Panc1 (cell line): Measurements from ENCODE around the gene TAPBP. TPM values are rescaled to one million over a fixed set of nuclear protein-coding genes. Genes with fewer than 3 reads are reported as not detected.
A peak's percentile ranks its signal among the peaks of the same experiment; 100 is the strongest.

Source experiments
- ATAC-seq: fragments of 200-7000 bp; cut with Tn5 transposase; 2 replicates; pipeline ENCODE4 v1.9.1; 2020; ENCODE audit warnings: mild to moderate bottlenecking, moderate library complexity
- BruUV-seq: library from RNA; stranded (reverse); fragments of 400-500 nt; replicated peaks from 2 replicates; lab custom pipeline; 2021; lab: Mats Ljungman, UMichigan
- CTCF ChIA-PET: fragments of 300-600 bp; sonication (Branson Sonifier 250); formaldehyde crosslinking; loops from one replicate; lab custom pipeline; 2022; ENCODE audit warnings: antibody characterized with exemption; lab: Charles Lee
- POLR2A ChIA-PET: fragments of 300-600 bp; sonication (Branson Sonifier 250); formaldehyde crosslinking; loops from one replicate; lab custom pipeline; 2022; ENCODE audit warnings: antibody characterized with exemption; lab: Charles Lee
- DNase-seq: peaks from one replicate; pipeline ENCODE4 v3.0.0-alpha.2; 2010; ENCODE audit warnings: low read depth, low spot score
- H3K27ac ChIP-seq: 2 replicates; pipeline ENCODE4 v1.5.1; 2011; ENCODE audit warnings: mild to moderate bottlenecking, low read length, inconsistent platforms
- H3K27me3 ChIP-seq: fragments of 200-500 bp; sonication (Bioruptor generic); 2 replicates; pipeline ENCODE4 v1.6.0; 2014; ENCODE audit warnings: low read length, inconsistent platforms; ENCODE audit not compliant: control insufficient read depth, insufficient read depth
- H3K36me3 ChIP-seq: fragments of 200-500 bp; sonication (Bioruptor generic); 2 replicates; pipeline ENCODE4 v1.5.1; 2014; ENCODE audit warnings: inconsistent platforms, mild to moderate bottlenecking, low read length, moderate library complexity; ENCODE audit not compliant: control insufficient read depth, insufficient read depth
- H3K4me1 ChIP-seq: 2 replicates; pipeline ENCODE4 v1.5.1; 2011; ENCODE audit warnings: inconsistent platforms, mild to moderate bottlenecking, low read length, moderate library complexity; ENCODE audit not compliant: control insufficient read depth, insufficient read depth
- H3K4me3 ChIP-seq, 2 experiments: 2 replicates each; pipeline ENCODE4 v1.5.1; 2011 to 2012; ENCODE audit warnings: low read depth in 2 of 2, low read length in 2 of 2, mild to moderate bottlenecking in 2 of 2, inconsistent platforms in 1 of 2, moderate library complexity in 1 of 2
- H3K9me3 ChIP-seq: fragments of 200-500 bp; sonication (Bioruptor generic); 2 replicates; pipeline ENCODE4 v1.5.1; 2014; ENCODE audit warnings: low read depth, mild to moderate bottlenecking, inconsistent platforms, low read length, moderate library complexity; ENCODE audit not compliant: control insufficient read depth, insufficient read depth
- POLR2AphosphoS5 ChIP-seq: IDR thresholded peaks from 2 replicates; pipeline ENCODE4 v1.6.1; 2012; ENCODE audit warnings: mild to moderate bottlenecking, low read depth, low read length, moderate library complexity
- REST ChIP-seq, 2 experiments: IDR thresholded peaks; 2 replicates each; pipeline ENCODE4 v1.6.1; 2011 to 2012; ENCODE audit warnings: low read depth in 2 of 2, control low read depth in 1 of 2, low read length in 1 of 2, mild to moderate bottlenecking in 1 of 2, moderate library complexity in 1 of 2; ENCODE audit not compliant: insufficient read depth in 1 of 2
- SIN3A ChIP-seq: IDR thresholded peaks from 2 replicates; pipeline ENCODE4 v1.6.1; 2012; ENCODE audit warnings: low read depth, mild to moderate bottlenecking, low read length, moderate library complexity, borderline replicate concordance; ENCODE audit not compliant: insufficient read depth
- TCF7L2 ChIP-seq: IDR thresholded peaks from 2 replicates; pipeline ENCODE4 v1.6.1; 2011; ENCODE audit warnings: mild to moderate bottlenecking, low read depth, low read length, inconsistent platforms
- in situ Hi-C: cut with HindIII; loops from 2 replicates; pipeline ENCODE4 v1.10.0; 2016; ENCODE audit warnings: low sequenced_read_pairs, low pct_unique_long_range_greater_than_20kb
- intact Hi-C: fragments of 100-400 bp; cut with micrococcal nuclease; formaldehyde crosslinking; loops from one replicate; pipeline ENCODE4 v1.10.0; 2022; ENCODE audit not compliant: unreplicated experiment
- microRNA-seq: library from miRNA; unstranded; fragments of <30 nt; microRNA quantifications from one replicate; pipeline ENCODE4 v1.1.0, GENCODE V29; 2020; ENCODE audit not compliant: unreplicated experiment
- total RNA-seq: library from RNA; stranded (reverse); gene quantifications from one replicate; pipeline ENCODE4 v1.2.1, GENCODE V29; 2021; ENCODE audit not compliant: unreplicated experiment
- TF ChIP-seq, protein P1 (sequence below): fragments of 450-650 bp; IDR thresholded peaks from 2 replicates; pipeline ENCODE4 v1.5.1; 2017; ENCODE audit warnings: mild to moderate bottlenecking

TAPBP gene
- total RNA-seq, 1 experiment from 2014 or later = 246 TPM

DNA sequence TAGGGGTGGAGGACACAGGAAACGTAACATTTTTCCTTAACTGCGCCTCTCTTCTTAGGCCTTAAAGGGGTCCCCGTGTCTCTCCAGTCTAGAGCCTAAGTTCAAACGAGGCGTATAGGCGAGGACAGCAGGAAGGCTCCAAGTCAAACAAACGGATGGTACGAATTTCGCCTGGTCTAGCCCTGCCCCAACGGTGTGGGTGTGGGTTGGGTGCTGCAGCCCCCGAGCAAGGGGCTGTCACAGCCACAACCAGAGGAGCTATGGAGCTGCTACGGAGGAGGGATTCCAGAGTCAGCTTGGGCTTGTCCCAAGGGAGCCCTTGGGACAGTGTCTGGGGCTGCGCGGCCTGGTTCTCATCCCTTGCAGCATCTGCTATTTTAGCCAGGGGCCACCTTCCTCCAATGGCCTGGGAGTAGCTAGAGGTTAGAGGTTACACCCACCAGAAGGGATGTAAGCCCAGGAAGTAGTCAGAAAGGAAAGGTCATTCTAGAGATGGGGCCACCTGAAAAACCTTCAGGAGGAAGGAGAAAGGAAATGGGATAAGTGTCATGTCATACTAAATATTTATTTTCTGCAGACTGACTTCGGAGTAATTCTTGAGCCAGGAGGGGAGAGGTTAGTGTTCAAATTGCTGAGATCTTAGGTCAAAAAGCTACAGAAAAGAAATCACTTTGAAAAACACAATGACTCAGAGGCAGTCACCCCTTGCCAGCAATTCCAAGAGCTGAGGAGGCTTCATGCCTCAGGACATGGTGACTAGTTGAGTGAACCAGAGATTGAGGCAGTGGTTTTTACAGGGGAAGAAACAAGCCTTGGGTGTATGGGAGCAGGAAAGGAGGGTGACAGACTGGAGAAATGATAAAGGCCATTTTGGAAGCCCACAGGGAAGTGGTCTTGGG, 63.9 kb downstream of the TAPBP start:
- Histone ChIP-seq H3K27ac (peak overlapping the region; percentile 98), H3K9me3 (no peaks in the 10 kb centered on the region), H3K4me1 (peaks cover 14% of the 10 kb centered on the region), H3K36me3 (peaks cover 4% of the 10 kb centered on the region; the same call in 1 of the 2 replicates), H3K4me3 (peak overlapping the region; percentile 67 to 82), H3K27me3 (no peaks in the 10 kb centered on the region)
- peak; percentile 9 for ATAC-seq
- no peak for DNase-seq
- intact Hi-C loops (loop anchor here (2.0 to 10.0 kb wide), 2 partner anchors 131 to 235 kb away; no protein-coding TSS in a partner anchor), in situ Hi-C loops (no loop called here)
- ChIA-PET CTCF (interaction anchor here (1.9 kb wide), 1 partner anchor 53 kb away, joined by 9 read pairs; no protein-coding TSS in a partner anchor), POLR2A (interaction anchor here (0.5 to 1.1 kb wide), 3 partner anchors 10 to 278 kb away, joined by 3 to 4 read pairs (median 4); no protein-coding TSS in a partner anchor)
- TF ChIP-seq TCF7L2 = no peak
- no peak for TF ChIP-seq REST (IDR thresholded peaks at IDR 0.05; ENCODE audit: insufficient read depth in 1 of 2, low read depth in 2 of 2, low read length in 1 of 2)
- TF ChIP-seq POLR2AphosphoS5 = no peak
- TF ChIP-seq SIN3A = no peak
- TF ChIP-seq, protein P1, sequence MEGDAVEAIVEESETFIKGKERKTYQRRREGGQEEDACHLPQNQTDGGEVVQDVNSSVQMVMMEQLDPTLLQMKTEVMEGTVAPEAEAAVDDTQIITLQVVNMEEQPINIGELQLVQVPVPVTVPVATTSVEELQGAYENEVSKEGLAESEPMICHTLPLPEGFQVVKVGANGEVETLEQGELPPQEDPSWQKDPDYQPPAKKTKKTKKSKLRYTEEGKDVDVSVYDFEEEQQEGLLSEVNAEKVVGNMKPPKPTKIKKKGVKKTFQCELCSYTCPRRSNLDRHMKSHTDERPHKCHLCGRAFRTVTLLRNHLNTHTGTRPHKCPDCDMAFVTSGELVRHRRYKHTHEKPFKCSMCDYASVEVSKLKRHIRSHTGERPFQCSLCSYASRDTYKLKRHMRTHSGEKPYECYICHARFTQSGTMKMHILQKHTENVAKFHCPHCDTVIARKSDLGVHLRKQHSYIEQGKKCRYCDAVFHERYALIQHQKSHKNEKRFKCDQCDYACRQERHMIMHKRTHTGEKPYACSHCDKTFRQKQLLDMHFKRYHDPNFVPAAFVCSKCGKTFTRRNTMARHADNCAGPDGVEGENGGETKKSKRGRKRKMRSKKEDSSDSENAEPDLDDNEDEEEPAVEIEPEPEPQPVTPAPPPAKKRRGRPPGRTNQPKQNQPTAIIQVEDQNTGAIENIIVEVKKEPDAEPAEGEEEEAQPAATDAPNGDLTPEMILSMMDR = no peak
- TSS peak; percentile 76 for BruUV-seq

Small RNA genes lying within 50 kb of the gene (microRNA-seq; reads per million reads assigned to microRNA genes)
- gene MIR6834 (not detected), gene MIR6873 (not detected)

Other genes with a start within 250 kb of the TAPBP start
- gene HLA-DPA1, start 240.4 kb downstream of the TAPBP start, total RNA-seq = 0.69 TPM
- 0.64 TPM for gene HLA-DPB1, start 238.1 kb downstream of the TAPBP start, total RNA-seq
- gene COL11A2, start 121.6 kb downstream of the TAPBP start, total RNA-seq = 0.57 TPM
- gene RXRB, start 113.4 kb downstream of the TAPBP start, total RNA-seq = 27.4 TPM
- gene SLC39A7, start 113.2 kb downstream of the TAPBP start, total RNA-seq = 135 TPM
- gene HSD17B8, start 109.4 kb downstream of the TAPBP start, total RNA-seq = 7.4 TPM
- gene RING1, start 105.6 kb downstream of the TAPBP start, total RNA-seq = 33.7 TPM
- gene VPS52, start 42.2 kb downstream of the TAPBP start, total RNA-seq = 77.7 TPM
- 1,987 TPM for gene RPS18, start 42.0 kb downstream of the TAPBP start, total RNA-seq
- 6.0 TPM for gene B3GALT4, start 37.0 kb downstream of the TAPBP start, total RNA-seq
- 80.6 TPM for gene WDR46, start 24.8 kb downstream of the TAPBP start, total RNA-seq
- gene PFDN6, start 24.5 kb downstream of the TAPBP start, total RNA-seq = 101 TPM
- 84.4 TPM for gene RGL2, start 15.1 kb downstream of the TAPBP start, total RNA-seq
- gene ZBTB22, start 3.7 kb upstream of the TAPBP start, total RNA-seq = 16.0 TPM
- gene DAXX, start 8.9 kb upstream of the TAPBP start, total RNA-seq = 77.6 TPM
- 81.8 TPM for gene KIFC1, start 77.7 kb upstream of the TAPBP start, total RNA-seq
- 51.6 TPM for gene PHF1, start 96.9 kb upstream of the TAPBP start, total RNA-seq
- 338 TPM for gene CUTA, start 104.0 kb upstream of the TAPBP start, total RNA-seq
- 29.0 TPM for gene SYNGAP1, start 106.0 kb upstream of the TAPBP start, total RNA-seq
- 17.6 TPM for gene ZBTB9, start 140.5 kb upstream of the TAPBP start, total RNA-seq